ENCODE results near the gene FDXR.

The FDXR gene

GRCh38 chr17:74857191-74857590 lies 15.6 kb downstream of the FDXR start:
- no peak for DNase-seq (ENCODE audit: low spot score)

- no peak for DNase-seq (ENCODE audit: low spot score)
These were observed 16.7 kb downstream of the FDXR start for GRCh38 chr17:74856112-74856511.

- no peak for DNase-seq (ENCODE audit: low spot score)
These were observed 17.5 kb downstream of the FDXR start for GRCh38 chr17:74855323-74855722.

- no peak for DNase-seq (ENCODE audit: low spot score)
These were observed 18.0 kb downstream of the FDXR start for GRCh38 chr17:74854792-74855191.

GRCh38 chr17:74853669-74854068 lies 19.1 kb downstream of the FDXR start:
- no peak for DNase-seq (ENCODE audit: low spot score)

- DNase-seq (ENCODE audit: low spot score), result no peak
These were observed 19.8 kb downstream of the FDXR start for GRCh38 chr17:74853048-74853397.

- no peak for DNase-seq (ENCODE audit: low spot score)
These were observed 20.4 kb downstream of the FDXR start for GRCh38 chr17:74852237-74853047.

- no peak for DNase-seq (ENCODE audit: low spot score)
These were observed 21.1 kb downstream of the FDXR start for GRCh38 chr17:74851612-74852236.

- no peak for DNase-seq (ENCODE audit: low spot score)
These were observed 21.9 kb downstream of the FDXR start for GRCh38 chr17:74850914-74851313.

- DNase-seq (ENCODE audit: low spot score), result no peak
These were observed 22.5 kb downstream of the FDXR start for GRCh38 chr17:74850310-74850709.

GRCh38 chr17:74848656-74849399 lies 24.0 kb downstream of the FDXR start:
- no peak for DNase-seq (ENCODE audit: low spot score)

- no peak for DNase-seq (ENCODE audit: low spot score)
These were observed 26.2 kb downstream of the FDXR start for GRCh38 chr17:74846621-74847020.

GRCh38 chr17:74843352-74843627 lies 29.5 kb downstream of the FDXR start:
- DNase-seq (ENCODE audit: low spot score), result no peak

- DNase-seq (ENCODE audit: low spot score), result peak; percentile 99
These were observed 30.0 kb downstream of the FDXR start for GRCh38 chr17:74842599-74843351.

- peak; percentile 65 for DNase-seq (ENCODE audit: low spot score)
These were observed 30.6 kb downstream of the FDXR start for GRCh38 chr17:74842146-74842598.

GRCh38 chr17:74840989-74841666 lies 31.7 kb downstream of the FDXR start:
- no peak for DNase-seq (ENCODE audit: low spot score)

- no peak for DNase-seq (ENCODE audit: low spot score)
These were observed 32.6 kb downstream of the FDXR start for GRCh38 chr17:74839990-74840852.

- no peak for DNase-seq (ENCODE audit: low spot score)
These were observed 34.5 kb downstream of the FDXR start for GRCh38 chr17:74838274-74838673.

GRCh38 chr17:74836691-74837467 lies 35.9 kb downstream of the FDXR start:
- no peak for DNase-seq (ENCODE audit: low spot score)

GRCh38 chr17:74836191-74836590 lies 36.6 kb downstream of the FDXR start:
- DNase-seq (ENCODE audit: low spot score), result no peak

Measured in HuH-7 (cell line).